ENCODE results near the gene FANCE.
"Not testable (repeated sequence)": the region's sequence is repeated elsewhere in the genome, so short reads cannot be mapped to it uniquely, and the experiment has no call there.

FANCE gene

GRCh38 chr6:35511562-35511941 is 59.4 kb downstream of the FANCE start:
- Histone ChIP-seq H3K27me3 (replicated peaks in 2 of 5; ENCODE audit: control insufficient read depth in 4 of 5, insufficient read depth in 5 of 5, low read length in 4 of 5) (peaks cover 0 to 13% (median 3%) of the 10 kb centered on the region in 5 experiments), H3K36me3 (ENCODE audit: control insufficient read depth in 4 of 4, insufficient read depth in 4 of 4, low read length in 3 of 4) (no peaks in the 10 kb centered on the region), H3K4me3 (ENCODE audit: control insufficient read depth in 1 of 7, extremely low read depth in 1 of 7, insufficient read depth in 4 of 7, low read depth in 2 of 7, low read length in 6 of 7) (peak overlapping the region in 3 of 7 experiments; percentile 36 to 50 (median 41)), H3K4me1 (ENCODE audit: control extremely low read depth in 1 of 4, control insufficient read depth in 4 of 4, insufficient read depth in 4 of 4, low read length in 3 of 4) (peaks cover 0 to 16% (median 6%) of the 10 kb centered on the region in 4 experiments), H3K9me3 (ENCODE audit: control extremely low read depth in 1 of 5, control insufficient read depth in 4 of 5, insufficient read depth in 2 of 5, low read depth in 1 of 5, low read length in 4 of 5) (no peaks in the 10 kb centered on the region), H3K27ac (ENCODE audit: insufficient read depth in 1 of 2, low read depth in 1 of 2, low read length in 2 of 2, poor library complexity in 1 of 2, severe bottlenecking in 2 of 2) (no peak overlapping the region)
- no peak for DNase-seq
- ChIA-PET POLR2A (no interaction called here), CTCF (no interaction called here)
- WGBS (ENCODE audit: insufficient coverage): 16% methylated on average over 27 of the region's 32 CpGs

- WGBS (ENCODE audit: insufficient coverage): 9% methylated on average over 12 of the region's 26 CpGs
- Histone ChIP-seq H3K4me3 (ENCODE audit: control insufficient read depth in 1 of 7, extremely low read depth in 1 of 7, insufficient read depth in 4 of 7, low read depth in 2 of 7, low read length in 6 of 7) (peak overlapping the region in 2 of 7 experiments; percentile 41 to 50), H3K9me3 (ENCODE audit: control extremely low read depth in 1 of 5, control insufficient read depth in 4 of 5, insufficient read depth in 2 of 5, low read depth in 1 of 5, low read length in 4 of 5) (no peaks in the 10 kb centered on the region), H3K27ac (ENCODE audit: insufficient read depth in 1 of 2, low read depth in 1 of 2, low read length in 2 of 2, poor library complexity in 1 of 2, severe bottlenecking in 2 of 2) (no peak overlapping the region), H3K4me1 (ENCODE audit: control extremely low read depth in 1 of 4, control insufficient read depth in 4 of 4, insufficient read depth in 4 of 4, low read length in 3 of 4) (peaks cover 0 to 16% (median 6%) of the 10 kb centered on the region in 4 experiments), H3K27me3 (replicated peaks in 2 of 5; ENCODE audit: control insufficient read depth in 4 of 5, insufficient read depth in 5 of 5, low read length in 4 of 5) (peaks cover 0 to 13% (median 3%) of the 10 kb centered on the region in 5 experiments), H3K36me3 (ENCODE audit: control insufficient read depth in 4 of 4, insufficient read depth in 4 of 4, low read length in 3 of 4) (no peaks in the 10 kb centered on the region)
- DNase-seq: no peak
- POLR2A ChIA-PET: no interaction called here
- CTCF ChIA-PET: no interaction called here
These were observed 59.9 kb downstream of the FANCE start for GRCh38 chr6:35512006-35512405.

- ChIA-PET POLR2A (no interaction called here), CTCF (no interaction called here)
- peak within 1 kb of the TSS in 3 of 7 experiments; percentile 36 to 50 (median 41) for H3K4me3 ChIP-seq (ENCODE audit: control insufficient read depth in 1 of 7, extremely low read depth in 1 of 7, insufficient read depth in 4 of 7, low read depth in 2 of 7, low read length in 6 of 7)
- H3K4me1 ChIP-seq (ENCODE audit: control extremely low read depth in 1 of 4, control insufficient read depth in 4 of 4, insufficient read depth in 4 of 4, low read length in 3 of 4): peaks cover 0 to 16% (median 6%) of the 10 kb centered on the region in 4 experiments
- H3K27ac ChIP-seq (ENCODE audit: insufficient read depth in 1 of 2, low read depth in 1 of 2, low read length in 2 of 2, poor library complexity in 1 of 2, severe bottlenecking in 2 of 2): no peak within 1 kb of the TSS
- H3K36me3 ChIP-seq (ENCODE audit: control insufficient read depth in 4 of 4, insufficient read depth in 4 of 4, low read length in 3 of 4): no peaks in the 10 kb centered on the region
- peaks cover 0 to 13% (median 3%) of the 10 kb centered on the region in 5 experiments for H3K27me3 ChIP-seq (replicated peaks in 2 of 5; ENCODE audit: control insufficient read depth in 4 of 5, insufficient read depth in 5 of 5, low read length in 4 of 5)
- no peaks in the 10 kb centered on the region for H3K9me3 ChIP-seq (ENCODE audit: control extremely low read depth in 1 of 5, control insufficient read depth in 4 of 5, insufficient read depth in 2 of 5, low read depth in 1 of 5, low read length in 4 of 5)
- no peak for DNase-seq
- WGBS (ENCODE audit: insufficient coverage): 97% methylated on average over 6 of the region's 10 CpGs
These were observed 60.6 kb downstream of the FANCE start, which contains the start of gene TULP1 for GRCh38 chr6:35512740-35513139. Gene TULP1, minus strand, starts transcription at chr6:35512896. Its CDS starts 38 bp downstream, at chr6:35512858.

DNA sequence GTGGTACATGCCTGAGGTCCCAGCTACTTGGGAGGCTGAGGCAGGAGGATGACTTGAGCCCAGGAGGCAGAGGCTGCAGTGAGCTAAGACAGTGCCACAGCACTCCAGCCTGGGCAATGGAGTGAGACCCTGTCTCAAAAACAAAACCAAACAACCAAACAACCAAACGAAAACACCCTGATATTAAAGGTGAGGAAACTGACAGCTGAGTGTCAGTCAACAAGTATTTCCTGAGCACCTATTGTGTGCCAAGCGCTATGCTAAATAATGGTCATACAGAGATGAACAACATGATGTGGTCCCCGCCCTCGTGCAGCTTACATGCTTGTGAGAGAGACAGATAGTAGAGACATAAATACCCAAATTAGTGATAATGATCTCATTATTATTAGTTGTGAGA is 62.4 kb downstream of the FANCE start:
- Histone ChIP-seq H3K9me3 (ENCODE audit: control extremely low read depth in 1 of 5, control insufficient read depth in 4 of 5, insufficient read depth in 2 of 5, low read depth in 1 of 5, low read length in 4 of 5) (no peaks in the 10 kb centered on the region), H3K27me3 (replicated peaks in 2 of 5; ENCODE audit: control insufficient read depth in 4 of 5, insufficient read depth in 5 of 5, low read length in 4 of 5) (peaks cover 0 to 13% (median 3%) of the 10 kb centered on the region in 5 experiments), H3K36me3 (ENCODE audit: control insufficient read depth in 4 of 4, insufficient read depth in 4 of 4, low read length in 3 of 4) (no peaks in the 10 kb centered on the region), H3K4me1 (ENCODE audit: control extremely low read depth in 1 of 4, control insufficient read depth in 4 of 4, insufficient read depth in 4 of 4, low read length in 3 of 4) (peaks cover 0 to 16% (median 6%) of the 10 kb centered on the region in 4 experiments), H3K4me3 (ENCODE audit: control insufficient read depth in 1 of 7, extremely low read depth in 1 of 7, insufficient read depth in 4 of 7, low read depth in 2 of 7, low read length in 6 of 7) (no peak overlapping the region), H3K27ac (ENCODE audit: insufficient read depth in 1 of 2, low read depth in 1 of 2, low read length in 2 of 2, poor library complexity in 1 of 2, severe bottlenecking in 2 of 2) (no peak overlapping the region)
- POLR2A ChIA-PET: no interaction called here
- WGBS (ENCODE audit: insufficient coverage): no CpG with 5 or more reads among the region's 4 CpGs
- CTCF ChIA-PET: interaction anchor here (1.0 to 1.6 kb wide), 3 partner anchors 9 to 37 kb away, joined by 3 to 7 read pairs (median 5); no protein-coding TSS in a partner anchor
- DNase-seq: no peak

- Histone ChIP-seq H3K27me3 (replicated peaks in 2 of 5; ENCODE audit: control insufficient read depth in 4 of 5, insufficient read depth in 5 of 5, low read length in 4 of 5) (peaks cover 0 to 12% (median 3%) of the 10 kb centered on the region in 5 experiments), H3K4me1 (ENCODE audit: control extremely low read depth in 1 of 4, control insufficient read depth in 4 of 4, insufficient read depth in 4 of 4, low read length in 3 of 4) (peaks cover 0 to 13% (median 4%) of the 10 kb centered on the region in 4 experiments)
- H3K36me3 ChIP-seq (ENCODE audit: control insufficient read depth in 4 of 4, insufficient read depth in 4 of 4, low read length in 3 of 4); POLR2A ChIA-PET; H3K27ac ChIP-seq (ENCODE audit: insufficient read depth in 1 of 2, low read depth in 1 of 2, low read length in 2 of 2, poor library complexity in 1 of 2, severe bottlenecking in 2 of 2); DNase-seq; H3K4me3 ChIP-seq (ENCODE audit: control insufficient read depth in 1 of 7, extremely low read depth in 1 of 7, insufficient read depth in 4 of 7, low read depth in 2 of 7, low read length in 6 of 7); H3K9me3 ChIP-seq (ENCODE audit: control extremely low read depth in 1 of 5, control insufficient read depth in 4 of 5, insufficient read depth in 2 of 5, low read depth in 1 of 5, low read length in 4 of 5); CTCF ChIA-PET: not testable (repeated sequence)
- 98% methylated on average over 5 of the region's 6 CpGs for WGBS (ENCODE audit: insufficient coverage)
These were observed 63.8 kb downstream of the FANCE start for GRCh38 chr6:35515939-35516338.
